Activated gamma-delta T cell treated with Interleukin-2 at 50 U/mL for 16 hours (primary cell): ENCODE results near the gene UBA1.
A peak's percentile ranks its signal among the peaks of the same experiment; 100 is the strongest.
"Not testable (repeated sequence)": the region's sequence is repeated elsewhere in the genome, so short reads cannot be mapped to it uniquely, and the experiment has no call there.

Experiments
- DNase-seq: peaks from one replicate; pipeline ENCODE4 v3.0.0-alpha.2; 2020

The UBA1 gene

GRCh38 chrX:47231167-47231566 lies 37.5 kb downstream of the UBA1 start:
- no peak for DNase-seq

GRCh38 chrX:47232197-47232802 lies 38.7 kb downstream of the UBA1 start:
- DNase-seq: no peak

- peak; percentile 67 for DNase-seq
Observed at GRCh38 chrX:47232803-47233332, 39.2 kb downstream of the UBA1 start, which contains the start of gene USP11. Gene USP11, plus strand, starts transcription at chrX:47233009. Its CDS starts 35 bp downstream, at chrX:47233044.

- DNase-seq: peak; percentile 95
Observed at GRCh38 chrX:47233333-47234113, 39.9 kb downstream of the UBA1 start.

- no peak for DNase-seq
Observed at GRCh38 chrX:47234583-47234982, 41.0 kb downstream of the UBA1 start.

GRCh38 chrX:47235691-47236103 lies 42.1 kb downstream of the UBA1 start:
- DNase-seq: no peak

- no peak for DNase-seq
Observed at GRCh38 chrX:47239199-47239598, 45.6 kb downstream of the UBA1 start.

GRCh38 chrX:47239898-47240545 lies 46.4 kb downstream of the UBA1 start:
- no peak for DNase-seq

- no peak for DNase-seq
Observed at GRCh38 chrX:47240619-47241018, 47.0 kb downstream of the UBA1 start.

- DNase-seq: no peak
Observed at GRCh38 chrX:47241201-47242011, 47.8 kb downstream of the UBA1 start.

GRCh38 chrX:47242321-47242720 lies 48.7 kb downstream of the UBA1 start:
- DNase-seq: no peak

GRCh38 chrX:47243351-47243750 lies 49.7 kb downstream of the UBA1 start:
- DNase-seq: no peak

GRCh38 chrX:47244676-47245075 lies 51.0 kb downstream of the UBA1 start:
- DNase-seq: no peak

- no peak for DNase-seq
Observed at GRCh38 chrX:47245156-47245555, 51.5 kb downstream of the UBA1 start.

- DNase-seq: no peak
Observed at GRCh38 chrX:47247206-47247998, 53.8 kb downstream of the UBA1 start.

- no peak for DNase-seq
Observed at GRCh38 chrX:47247999-47248320, 54.3 kb downstream of the UBA1 start.

- no peak for DNase-seq
Observed at GRCh38 chrX:47248576-47248975, 54.9 kb downstream of the UBA1 start.

GRCh38 chrX:47250017-47250347 lies 56.4 kb downstream of the UBA1 start:
- DNase-seq: no peak

- not testable (repeated sequence) for DNase-seq
Observed at GRCh38 chrX:47257620-47258019, 64.0 kb downstream of the UBA1 start.
